PC-3 (cell line): Measurements from ENCODE around the gene ATP2B2. TPM values are rescaled to one million over a fixed set of nuclear protein-coding genes. Genes with fewer than 3 reads are reported as not detected.

Experiments used
- ATAC-seq: fragments of 200-7000 bp; cut with Tn5 transposase; 2 replicates; pipeline ENCODE4 v1.9.1; 2020; ENCODE audit warnings: mild to moderate bottlenecking, moderate library complexity
- BruUV-seq: library from RNA; stranded (reverse); fragments of 400-500 nt; replicated peaks from 2 replicates; lab custom pipeline; 2021; lab: Mats Ljungman, UMichigan
- CTCF ChIA-PET: fragments of 300-600 bp; sonication (Branson Sonifier 250); formaldehyde crosslinking; loops from one replicate; lab custom pipeline; 2022; ENCODE audit warnings: antibody characterized with exemption; lab: Charles Lee
- POLR2A ChIA-PET: fragments of 300-600 bp; sonication (Branson Sonifier 250); formaldehyde crosslinking; loops from one replicate; lab custom pipeline; 2022; ENCODE audit warnings: antibody characterized with exemption; ENCODE audit not compliant: unreplicated experiment; lab: Charles Lee
- DNase-seq: peaks from one replicate; pipeline ENCODE4 v3.0.0-alpha.2; 2015
- H2AFZ ChIP-seq: fragments of 300-600 bp; sonication (generic); 2 replicates; pipeline ENCODE4 v1.6.0; 2016; ENCODE audit warnings: antibody characterized with exemption, low read length
- H3F3A ChIP-seq: fragments of 300-600 bp; sonication (generic); one replicate; pipeline ENCODE4 v1.6.0; 2017; ENCODE audit warnings: antibody characterized with exemption, low read length, control low read depth, mild to moderate bottlenecking; ENCODE audit not compliant: unreplicated experiment
- H3K27ac ChIP-seq: fragments of 300-600 bp; sonication (generic); 2 replicates; pipeline ENCODE4 v1.5.1; 2016; ENCODE audit warnings: mild to moderate bottlenecking, low read length
- H3K27me3 ChIP-seq: fragments of 300-600 bp; sonication (generic); 2 replicates; pipeline ENCODE4 v1.6.1; 2016; ENCODE audit warnings: low read length, mixed read lengths
- H3K36me3 ChIP-seq: fragments of 300-600 bp; sonication (generic); 2 replicates; pipeline ENCODE4 v1.6.1; 2016; ENCODE audit warnings: low read depth, mixed run types, low read length, mixed read lengths
- H3K4me1 ChIP-seq: fragments of 300-600 bp; sonication (generic); 2 replicates; pipeline ENCODE4 v1.5.1; 2016; ENCODE audit warnings: low read length; ENCODE audit not compliant: insufficient read depth
- H3K4me2 ChIP-seq: fragments of 300-600 bp; sonication (generic); 2 replicates; pipeline ENCODE4 v1.6.0; 2016; ENCODE audit warnings: low read length
- H3K4me3 ChIP-seq: fragments of 300-600 bp; sonication (generic); 2 replicates; pipeline ENCODE4 v1.5.1; 2016; ENCODE audit warnings: mild to moderate bottlenecking, low read length, mixed read lengths
- H3K79me2 ChIP-seq: fragments of 300-600 bp; sonication (generic); 2 replicates; pipeline ENCODE4 v1.6.1; 2017; ENCODE audit warnings: low read length, mixed read lengths
- H3K9ac ChIP-seq: fragments of 300-600 bp; sonication (generic); 2 replicates; pipeline ENCODE4 v1.6.0; 2016; ENCODE audit warnings: mild to moderate bottlenecking, low read length
- H3K9me2 ChIP-seq: fragments of 300-600 bp; sonication (generic); replicated peaks from 2 replicates; pipeline ENCODE4 v1.6.1; 2016; ENCODE audit warnings: mixed run types, low read length, mixed read lengths
- H3K9me3 ChIP-seq: fragments of 300-600 bp; sonication (generic); 2 replicates; pipeline ENCODE4 v1.6.1; 2016; ENCODE audit warnings: low read length, mixed read lengths
- H4K20me1 ChIP-seq: fragments of 300-600 bp; sonication (generic); 2 replicates; pipeline ENCODE4 v1.6.1; 2016; ENCODE audit warnings: low read length, mixed read lengths
- CTCF ChIP-seq: fragments of 300-600 bp; sonication (generic); conservative IDR thresholded peaks from 2 replicates; pipeline ENCODE4 v1.5.1; 2017; ENCODE audit warnings: antibody characterized with exemption, low read depth, mild to moderate bottlenecking, low read length
- EZH2 ChIP-seq: fragments of 300-600 bp; sonication (generic); IDR thresholded peaks from one replicate; pipeline ENCODE4 v1.6.1; 2017; ENCODE audit warnings: antibody characterized with exemption, mild to moderate bottlenecking, low read length; ENCODE audit not compliant: unreplicated experiment
- EZH2phosphoT487 ChIP-seq: fragments of 300-600 bp; sonication (generic); IDR thresholded peaks from 2 replicates; pipeline ENCODE4 v1.6.1; 2018; ENCODE audit warnings: mild to moderate bottlenecking, antibody characterized with exemption, low read length, borderline replicate concordance
- intact Hi-C: fragments of 100-400 bp; cut with micrococcal nuclease; formaldehyde crosslinking; loops from 2 replicates; pipeline ENCODE4 v1.9.0; 2023
- total RNA-seq: library from RNA; depleted of rRNA; stranded (reverse); fragments of >200 nt; gene quantifications from 2 replicates; pipeline ENCODE4 v1.2.3, GENCODE V29; 2014

The ATP2B2 gene
- total RNA-seq, 1 experiment from 2014 or later: not detected

GRCh38 chr3:10342781-10343180 lies 162.6 kb downstream of the ATP2B2 start:
- H3K9me2 ChIP-seq: no peaks in the 10 kb centered on the region
- no TSS peak for BruUV-seq
- H3K4me2 ChIP-seq: no peak overlapping the region
- intact Hi-C loops: no loop called here
- no peaks in the 10 kb centered on the region for H3K36me3 ChIP-seq
- POLR2A ChIA-PET: no interaction called here
- H3K9me3 ChIP-seq: no peaks in the 10 kb centered on the region
- no peak overlapping the region for H3K27ac ChIP-seq
- H4K20me1 ChIP-seq: no peaks in the 10 kb centered on the region
- DNase-seq (no peak), ATAC-seq (no peak)
- no peak overlapping the region for H3K4me3 ChIP-seq
- H2AFZ ChIP-seq: no peak overlapping the region
- no peak overlapping the region for H3K9ac ChIP-seq
- no peaks in the 10 kb centered on the region for H3K4me1 ChIP-seq
- no peaks in the 10 kb centered on the region for H3K27me3 ChIP-seq
- no peaks in the 10 kb centered on the region for H3F3A ChIP-seq
- CTCF ChIA-PET: no interaction called here
- no peak for TF ChIP-seq CTCF
- TF ChIP-seq EZH2: no peak
- TF ChIP-seq EZH2phosphoT487: no peak
- H3K79me2 ChIP-seq: no peaks in the 10 kb centered on the region

DNA sequence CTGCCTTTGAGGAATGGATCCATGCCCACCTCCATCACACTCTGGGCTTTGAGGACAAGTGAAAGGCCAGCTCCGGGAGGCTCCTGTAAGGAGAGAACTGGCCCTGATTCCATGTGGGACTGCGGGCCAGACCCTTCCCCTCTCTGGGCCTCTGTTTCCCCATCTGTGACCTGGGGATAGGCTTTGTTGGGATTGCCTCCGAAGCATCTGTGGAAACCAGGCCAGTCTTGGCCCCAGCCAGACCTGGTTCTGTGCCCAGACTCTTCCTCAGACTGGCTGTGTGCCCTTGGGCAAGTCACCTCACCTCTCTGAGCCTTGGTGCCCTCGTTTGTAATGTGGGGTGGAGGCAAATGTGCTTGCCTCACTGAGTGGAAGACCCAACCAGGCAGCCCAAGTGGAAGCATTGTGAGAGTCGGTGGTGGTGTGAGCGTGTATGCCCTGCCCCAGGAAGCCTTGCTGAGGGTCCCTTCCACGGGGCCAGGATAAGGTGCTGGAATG lies 163.4 kb downstream of the ATP2B2 start:
- intact Hi-C loops: no loop called here
- Histone ChIP-seq H3K4me1 (no peaks in the 10 kb centered on the region), H3K27ac (no peak overlapping the region), H3K9me3 (no peaks in the 10 kb centered on the region), H3K4me3 (no peak overlapping the region), H3F3A (no peaks in the 10 kb centered on the region), H3K36me3 (no peaks in the 10 kb centered on the region), H4K20me1 (no peaks in the 10 kb centered on the region), H3K27me3 (no peaks in the 10 kb centered on the region), H3K9me2 (no peaks in the 10 kb centered on the region), H3K4me2 (no peak overlapping the region), H3K79me2 (no peaks in the 10 kb centered on the region), H3K9ac (no peak overlapping the region), H2AFZ (no peak overlapping the region)
- ATAC-seq (no peak), DNase-seq (no peak)
- CTCF ChIA-PET: no interaction called here
- no TSS peak for BruUV-seq
- TF ChIP-seq EZH2: no peak
- TF ChIP-seq EZH2phosphoT487: no peak
- no peak for TF ChIP-seq CTCF
- POLR2A ChIA-PET: no interaction called here

- no peak overlapping the region for H3K27ac ChIP-seq
- H3K4me2 ChIP-seq: no peak overlapping the region
- ChIA-PET POLR2A (interaction anchor here (0.5 kb wide), 1 partner anchor 849 kb away, joined by 4 read pairs; no protein-coding TSS in a partner anchor), CTCF (no interaction called here)
- no peak for DNase-seq
- no peaks in the 10 kb centered on the region for H3K9me3 ChIP-seq
- no peaks in the 10 kb centered on the region for H3K9me2 ChIP-seq
- H3K79me2 ChIP-seq: no peaks in the 10 kb centered on the region
- no peak for ATAC-seq
- H3K9ac ChIP-seq: no peak overlapping the region
- H4K20me1 ChIP-seq: no peaks in the 10 kb centered on the region
- no peaks in the 10 kb centered on the region for H3K27me3 ChIP-seq
- H2AFZ ChIP-seq: no peak overlapping the region
- no peaks in the 10 kb centered on the region for H3K4me1 ChIP-seq
- no TSS peak for BruUV-seq
- intact Hi-C loops: no loop called here
- H3F3A ChIP-seq: no peaks in the 10 kb centered on the region
- H3K4me3 ChIP-seq: no peak overlapping the region
- no peaks in the 10 kb centered on the region for H3K36me3 ChIP-seq
- TF ChIP-seq EZH2 (no peak), CTCF (no peak), EZH2phosphoT487 (no peak)
Measured at GRCh38 chr3:10340476-10340875, 164.9 kb downstream of the ATP2B2 start.
